ENCODE measurements around the gene CSNK1G1.
"Not testable (repeated sequence)": the region's sequence is repeated elsewhere in the genome, so short reads cannot be mapped to it uniquely, and the experiment has no call there.

CSNK1G1 gene

GRCh38 chr15:64138331-64138941 is 217.5 kb downstream of the CSNK1G1 start:
- peaks cover 13% of the 10 kb centered on the region for H3K4me1 Mint-ChIP-seq
- H3K9me3 Mint-ChIP-seq = no peaks in the 10 kb centered on the region
- no peak overlapping the region for H3K4me3 Mint-ChIP-seq
- peaks cover 83% of the 10 kb centered on the region for H3K36me3 Mint-ChIP-seq
- no peak for ATAC-seq
- no peak overlapping the region for H3K27ac Mint-ChIP-seq
- no peak for DNase-seq (ENCODE audit: low spot score in 2 of 2)

- Mint-ChIP-seq H3K4me1 (peaks cover 12% of the 10 kb centered on the region), H3K4me3 (no peak overlapping the region), H3K27ac (peak overlapping the region; percentile 23), H3K9me3 (no peaks in the 10 kb centered on the region), H3K36me3 (peaks cover 87% of the 10 kb centered on the region)
- no peak for DNase-seq (ENCODE audit: low spot score in 2 of 2)
- ATAC-seq = no peak
Observed at GRCh38 chr15:64137226-64137833, 218.6 kb downstream of the CSNK1G1 start.

DNA sequence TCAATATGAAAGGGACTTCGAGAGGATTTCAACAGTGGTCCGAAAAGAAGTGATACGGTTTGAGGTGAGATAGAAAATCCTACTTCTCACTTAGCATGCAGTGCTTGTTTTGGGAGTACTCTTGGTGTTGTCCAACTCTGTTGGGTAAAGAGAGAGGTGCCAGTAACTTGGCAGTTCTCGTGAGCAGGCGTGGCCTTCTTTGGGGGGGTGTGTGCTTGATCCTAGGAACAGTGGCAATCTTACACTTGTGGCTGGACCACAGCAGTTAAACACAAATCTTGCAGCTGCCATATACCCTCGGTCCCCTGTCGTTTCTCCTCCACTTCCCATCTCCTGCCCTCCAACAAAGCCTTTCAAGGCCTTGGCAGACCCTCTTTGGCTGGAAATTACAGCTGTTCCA is 219.6 kb downstream of the CSNK1G1 start:
- DNase-seq (ENCODE audit: low spot score in 2 of 2) (no peak), ATAC-seq (no peak)
- H3K4me3 Mint-ChIP-seq = no peak overlapping the region
- peaks cover 3% of the 10 kb centered on the region for H3K4me1 Mint-ChIP-seq
- H3K9me3 Mint-ChIP-seq = no peaks in the 10 kb centered on the region
- peaks cover 90% of the 10 kb centered on the region for H3K36me3 Mint-ChIP-seq
- peak overlapping the region; percentile 23 for H3K27ac Mint-ChIP-seq

GRCh38 chr15:64134345-64134829 is 221.6 kb downstream of the CSNK1G1 start:
- DNase-seq (ENCODE audit: low spot score in 2 of 2) (no peak), ATAC-seq (no peak)
- Mint-ChIP-seq H3K36me3 (peaks cover 96% of the 10 kb centered on the region), H3K27ac (no peak overlapping the region), H3K9me3 (no peaks in the 10 kb centered on the region), H3K4me1 (no peaks in the 10 kb centered on the region), H3K4me3 (no peak overlapping the region)

DNA sequence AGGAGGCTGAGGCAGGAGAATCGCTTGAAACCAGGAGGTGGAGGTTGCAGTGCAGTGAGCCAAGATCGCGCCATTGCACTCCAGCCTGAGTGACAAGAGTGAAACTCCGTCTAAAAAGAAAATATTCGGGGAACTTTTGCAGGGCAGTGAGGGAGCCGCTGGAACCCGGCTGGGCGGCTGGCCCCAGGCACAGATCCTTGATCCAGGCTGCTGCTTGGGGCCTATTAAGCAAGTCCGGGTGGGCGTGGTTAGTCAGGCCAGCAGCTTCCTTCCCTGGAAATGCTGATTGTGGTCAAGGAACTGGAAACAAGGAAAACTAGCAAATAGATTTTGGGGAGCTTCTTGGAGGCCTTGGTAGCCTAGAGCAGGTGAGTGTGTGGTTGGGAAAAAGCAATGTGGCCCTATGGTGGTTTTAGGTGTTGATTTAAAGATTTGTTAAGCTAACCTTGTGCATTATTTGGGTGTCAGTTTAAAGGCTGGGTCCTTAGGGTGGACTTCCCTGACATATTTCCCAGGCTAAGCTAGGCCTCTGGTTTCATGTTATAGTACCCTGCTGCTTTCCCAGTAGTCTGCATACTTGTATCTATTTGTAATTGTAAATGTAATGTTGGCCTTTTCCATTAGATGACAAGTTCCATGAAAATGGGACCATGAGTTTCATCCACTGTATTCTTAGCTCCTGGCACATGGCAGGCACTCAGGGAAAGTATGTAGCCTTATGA is 222.2 kb downstream of the CSNK1G1 start:
- H3K4me1 Mint-ChIP-seq = no peaks in the 10 kb centered on the region
- ATAC-seq (no peak), DNase-seq (ENCODE audit: low spot score in 2 of 2) (no peak)
- no peaks in the 10 kb centered on the region for H3K9me3 Mint-ChIP-seq
- H3K36me3 Mint-ChIP-seq = peaks cover 100% of the 10 kb centered on the region
- H3K4me3 Mint-ChIP-seq = no peak overlapping the region
- H3K27ac Mint-ChIP-seq = no peak overlapping the region

DNA sequence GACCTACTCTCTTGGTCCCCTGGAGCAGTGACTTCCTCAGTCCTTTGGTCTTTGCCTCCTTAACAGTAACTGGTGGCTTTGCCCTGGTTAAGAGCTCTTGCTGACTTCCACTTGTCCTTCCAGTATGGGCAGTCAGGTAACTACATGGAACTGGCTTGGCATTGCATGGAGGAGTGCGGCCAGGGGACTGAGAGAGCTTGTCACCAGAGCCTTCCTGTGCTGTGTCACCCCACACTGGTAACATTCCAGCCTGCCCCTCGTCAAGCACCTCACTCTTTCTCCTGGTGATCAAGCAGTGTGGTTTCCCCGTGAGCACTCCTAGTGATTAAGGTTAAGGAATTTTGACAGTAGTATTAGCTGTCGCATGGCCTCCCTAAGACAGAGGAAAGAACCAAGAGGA is 223.8 kb downstream of the CSNK1G1 start:
- DNase-seq (ENCODE audit: low spot score in 2 of 2) (no peak), ATAC-seq (no peak)
- H3K27ac Mint-ChIP-seq = no peak overlapping the region
- H3K4me3 Mint-ChIP-seq = no peak overlapping the region
- peaks cover 100% of the 10 kb centered on the region for H3K36me3 Mint-ChIP-seq
- no peaks in the 10 kb centered on the region for H3K4me1 Mint-ChIP-seq
- H3K9me3 Mint-ChIP-seq = no peaks in the 10 kb centered on the region

GRCh38 chr15:64131547-64131946 is 224.4 kb downstream of the CSNK1G1 start:
- Mint-ChIP-seq H3K4me3 (no peak overlapping the region), H3K27ac (no peak overlapping the region), H3K9me3 (no peaks in the 10 kb centered on the region), H3K36me3 (peaks cover 100% of the 10 kb centered on the region), H3K4me1 (no peaks in the 10 kb centered on the region)
- ATAC-seq = no peak
- DNase-seq (ENCODE audit: low spot score in 2 of 2) = no peak

DNA sequence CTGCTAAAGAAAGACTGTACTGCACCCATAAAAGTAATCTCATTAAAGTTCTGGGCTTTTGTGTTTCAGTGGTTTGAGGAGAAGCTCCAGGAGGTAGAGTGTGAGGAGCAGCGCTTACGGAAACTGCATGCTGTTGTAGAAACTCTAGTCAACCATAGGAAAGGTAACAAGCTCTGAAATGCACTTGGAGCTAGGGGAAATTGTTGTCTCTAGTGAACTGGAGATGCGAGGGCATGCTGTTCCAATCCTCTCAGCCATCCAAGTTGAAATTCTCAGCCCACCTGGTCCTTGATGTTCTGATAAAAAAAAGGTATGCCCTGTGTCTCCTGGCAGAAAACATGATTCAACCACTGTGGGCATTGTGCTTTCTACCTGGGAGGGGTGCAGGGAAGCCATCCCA is 225.8 kb downstream of the CSNK1G1 start:
- H3K9me3 Mint-ChIP-seq = no peaks in the 10 kb centered on the region
- ATAC-seq (no peak), DNase-seq (ENCODE audit: low spot score in 2 of 2) (no peak)
- no peak overlapping the region for H3K27ac Mint-ChIP-seq
- no peak overlapping the region for H3K4me3 Mint-ChIP-seq
- peaks cover 100% of the 10 kb centered on the region for H3K36me3 Mint-ChIP-seq
- no peaks in the 10 kb centered on the region for H3K4me1 Mint-ChIP-seq

DNA sequence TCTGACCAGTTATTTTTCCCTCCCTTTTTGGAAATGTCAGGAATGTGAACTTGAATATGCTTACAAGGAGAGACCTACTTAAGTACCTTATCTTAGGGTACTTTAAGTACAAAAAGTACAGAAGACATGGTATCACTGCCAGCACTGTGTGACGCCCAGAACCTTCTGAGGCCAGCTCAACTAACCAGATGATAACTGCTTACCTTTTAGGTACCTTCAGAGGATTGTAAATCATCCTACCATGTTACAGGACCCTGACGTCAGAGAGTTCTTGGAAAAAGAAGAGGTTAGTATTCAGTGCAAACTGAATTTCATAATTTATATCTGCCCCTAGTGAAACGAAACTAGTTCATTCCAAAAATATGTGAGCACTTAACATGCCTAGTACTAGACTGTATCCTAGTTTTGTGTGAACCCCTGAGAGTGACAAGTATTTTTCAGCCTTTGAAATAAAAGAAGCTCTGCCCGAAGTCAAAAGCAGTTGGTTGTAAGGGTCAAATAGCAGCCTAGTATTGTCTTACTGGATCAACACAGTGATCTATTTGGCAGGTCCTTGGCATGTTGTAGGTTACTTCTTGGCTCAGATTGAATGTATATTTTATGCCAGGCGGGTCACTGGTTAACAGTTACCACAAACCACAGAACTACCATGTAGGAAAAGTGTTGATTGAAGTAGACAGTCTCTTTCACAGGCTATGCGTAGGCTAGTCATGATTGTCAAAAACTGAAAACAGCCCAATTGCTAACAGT is 228.3 kb downstream of the CSNK1G1 start:
- Mint-ChIP-seq H3K36me3 (peaks cover 100% of the 10 kb centered on the region), H3K9me3 (no peaks in the 10 kb centered on the region), H3K27ac (no peak overlapping the region), H3K4me3 (no peak overlapping the region), H3K4me1 (no peaks in the 10 kb centered on the region)
- no peak for DNase-seq (ENCODE audit: low spot score in 2 of 2)
- ATAC-seq = no peak

DNA sequence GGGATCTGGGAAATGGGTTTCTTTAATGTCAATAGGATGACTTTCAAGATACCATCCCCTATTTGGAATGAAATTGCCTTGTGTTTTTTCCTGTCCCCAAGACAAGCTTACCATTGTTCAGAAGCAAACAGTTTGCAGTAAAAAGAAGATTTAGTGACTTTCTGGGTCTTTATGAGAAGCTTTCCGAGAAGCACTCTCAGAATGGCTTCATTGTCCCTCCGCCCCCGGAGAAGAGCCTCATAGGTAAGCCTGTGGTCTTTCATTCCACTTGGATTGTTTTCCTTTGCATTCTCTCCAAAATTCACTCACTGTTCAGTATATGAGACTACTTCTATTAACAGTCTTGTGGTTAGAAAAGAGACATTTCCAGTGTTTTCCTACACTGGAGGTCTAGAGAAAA is 230.0 kb downstream of the CSNK1G1 start:
- no peak for DNase-seq (ENCODE audit: low spot score in 2 of 2)
- Mint-ChIP-seq H3K4me3 (no peak overlapping the region), H3K4me1 (no peaks in the 10 kb centered on the region), H3K36me3 (peaks cover 100% of the 10 kb centered on the region), H3K27ac (no peak overlapping the region), H3K9me3 (no peaks in the 10 kb centered on the region)
- no peak for ATAC-seq

GRCh38 chr15:64122936-64123351 is 233.0 kb downstream of the CSNK1G1 start:
- Mint-ChIP-seq H3K4me3 (no peak overlapping the region), H3K36me3 (peaks cover 100% of the 10 kb centered on the region), H3K9me3 (no peaks in the 10 kb centered on the region), H3K27ac (no peak overlapping the region), H3K4me1 (no peaks in the 10 kb centered on the region)
- DNase-seq (ENCODE audit: low spot score in 2 of 2) = no peak
- no peak for ATAC-seq

DNA sequence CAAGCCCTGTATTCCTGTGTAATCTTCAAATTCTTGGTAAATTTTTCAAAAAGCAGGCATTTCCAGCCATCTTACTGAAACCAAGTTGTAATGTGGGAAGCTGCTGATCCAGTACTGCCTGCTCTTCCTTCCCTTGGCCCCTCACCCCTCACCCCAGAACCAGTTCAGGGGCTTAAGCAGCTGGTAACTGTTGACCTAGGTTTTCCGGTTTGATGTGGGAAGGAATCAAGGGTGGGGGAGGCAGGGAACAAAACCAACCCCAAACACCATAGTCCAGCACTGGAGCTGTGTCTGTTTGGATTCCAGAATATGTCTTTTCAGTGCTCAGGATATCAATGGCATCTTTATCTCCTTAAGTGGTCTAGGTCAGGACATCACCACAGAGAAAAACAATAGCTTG is 233.5 kb downstream of the CSNK1G1 start:
- ATAC-seq (no peak), DNase-seq (ENCODE audit: low spot score in 2 of 2) (no peak)
- peaks cover 100% of the 10 kb centered on the region for H3K36me3 Mint-ChIP-seq
- H3K9me3 Mint-ChIP-seq = no peaks in the 10 kb centered on the region
- no peak overlapping the region for H3K27ac Mint-ChIP-seq
- no peaks in the 10 kb centered on the region for H3K4me1 Mint-ChIP-seq
- no peak overlapping the region for H3K4me3 Mint-ChIP-seq

- ATAC-seq (no peak), DNase-seq (ENCODE audit: low spot score in 2 of 2) (no peak)
- no peak overlapping the region for H3K4me3 Mint-ChIP-seq
- peaks cover 100% of the 10 kb centered on the region for H3K36me3 Mint-ChIP-seq
- H3K27ac Mint-ChIP-seq = no peak overlapping the region
- H3K4me1 Mint-ChIP-seq = no peaks in the 10 kb centered on the region
- no peaks in the 10 kb centered on the region for H3K9me3 Mint-ChIP-seq
Observed at GRCh38 chr15:64121614-64122013, 234.4 kb downstream of the CSNK1G1 start.

- H3K4me1 Mint-ChIP-seq; ATAC-seq; DNase-seq (ENCODE audit: low spot score in 2 of 2); H3K27ac Mint-ChIP-seq; H3K9me3 Mint-ChIP-seq; H3K4me3 Mint-ChIP-seq: not testable (repeated sequence)
- H3K36me3 Mint-ChIP-seq = peaks cover 100% of the 10 kb centered on the region
Observed at GRCh38 chr15:64120322-64120721, 235.7 kb downstream of the CSNK1G1 start.

- no peaks in the 10 kb centered on the region for H3K9me3 Mint-ChIP-seq
- ATAC-seq (no peak), DNase-seq (ENCODE audit: low spot score in 2 of 2) (no peak)
- H3K4me3 Mint-ChIP-seq = no peak overlapping the region
- peaks cover 100% of the 10 kb centered on the region for H3K36me3 Mint-ChIP-seq
- peak overlapping the region; percentile 53 for H3K27ac Mint-ChIP-seq
- peaks cover under 1% of the 10 kb centered on the region for H3K4me1 Mint-ChIP-seq
Observed at GRCh38 chr15:64117759-64118487, 238.1 kb downstream of the CSNK1G1 start.

Measured in stimulated activated effector memory CD8-positive, alpha-beta T cell treated with anti-CD3 and anti-CD28 coated beads, Interleukin-12 subunit alpha, Interleukin-12 subunit beta, amount 100 ng/mL, for 72 hours (primary cell).